ENCODE measurements around the gene DACT2. TPM values are rescaled to one million over a fixed set of nuclear protein-coding genes. Genes with fewer than 3 reads are reported as not detected.

DACT2 gene
- total and polyA plus RNA-seq, 9 of the 15 experiments (the other 6 are each of a cell fraction or from before 2014, with no cell fraction given) = not detected

- DNase-seq (ENCODE audit: extremely low read depth in 1 of 4, low spot score in 3 of 4) (no peak), ATAC-seq (no peak), FAIRE-seq (no peak)
- Histone ChIP-seq H3K4me2 (ENCODE audit: insufficient read depth, low read length) (no peak overlapping the region), H3K79me2 (ENCODE audit: control insufficient read depth, insufficient read depth, low read length) (no peaks in the 10 kb centered on the region), H3K27ac (ENCODE audit: extremely low read depth, low read depth, low read length) (no peak overlapping the region), H3K9me3 (replicated peaks; ENCODE audit: control insufficient read depth, insufficient read depth, low read depth, low read length) (no peaks in the 10 kb centered on the region), H3K9me1 (ENCODE audit: control insufficient read depth, insufficient read depth, low read length) (no peaks in the 10 kb centered on the region), H3K36me3 (ENCODE audit: control insufficient read depth, insufficient read depth, low read length) (no peaks in the 10 kb centered on the region), H3K4me1 (replicated peaks in 1 of 2; ENCODE audit: control insufficient read depth in 2 of 2, insufficient read depth in 2 of 2, low read length in 2 of 2) (peaks cover 0 to 3% of the 10 kb centered on the region in 2 experiments; a peak in 1 of 5 replicates), H3K4me3 (no peak overlapping the region), H3K27me3 (ENCODE audit: control insufficient read depth in 2 of 2, insufficient read depth in 2 of 2, low read length in 2 of 2) (peaks cover 34 to 53% of the 10 kb centered on the region in 2 experiments), H2AFZ (ENCODE audit: low read depth, low read length) (no peak overlapping the region), H3K9ac (ENCODE audit: insufficient read depth in 1 of 2, low read depth in 2 of 2, low read length in 2 of 2) (no peak overlapping the region), H4K20me1 (replicated peaks; ENCODE audit: control insufficient read depth, insufficient read depth, low read length) (no peaks in the 10 kb centered on the region; the same call in 1 of the 2 replicates)
- TF ChIP-seq ZNF224 (CRISPR knock-in tag; IDR thresholded peaks at IDR 0.05) (no peak), SIRT6 (IDR thresholded peaks at IDR 0.05; ENCODE audit: low read depth, low read length) (no peak), KHSRP (IDR thresholded peaks at IDR 0.05) (no peak), ZNF75A (CRISPR knock-in tag; IDR thresholded peaks at IDR 0.05) (no peak), ZBTB17 (CRISPR knock-in tag; IDR thresholded peaks at IDR 0.05) (no peak), NBN (IDR thresholded peaks at IDR 0.05; ENCODE audit: low read depth) (no peak), ARNT (IDR thresholded peaks at IDR 0.05) (no peak), HNRNPK (IDR thresholded peaks at IDR 0.05; ENCODE audit: low read depth, low read length, poor library complexity, severe bottlenecking) (no peak), ZNF184 (CRISPR knock-in tag; IDR thresholded peaks at IDR 0.05) (no peak)
- intact Hi-C loops (cut with micrococcal nuclease) (no loop called here), in situ Hi-C loops (cut with MboI) (no loop called here)
- BruUV-seq (replicated peaks) = no TSS peak
- 2% methylated on average over 13 of the region's 13 CpGs for WGBS (ENCODE audit: insufficient coverage, low coverage, missing lambda C conversion rate)
- ChIA-PET CTCF (ENCODE audit: low intra/inter-chr PET ratio) (no interaction called here), POLR2A (interaction anchor here (0.5 kb wide), 1 partner anchor 380 kb away, joined by 3 read pairs; no protein-coding TSS in a partner anchor)
Observed at GRCh38 chr6:168363811-168364792, 44.5 kb upstream of the DACT2 start.
